Stimulated activated CD4-positive, alpha-beta T cell treated with anti-CD3 and anti-CD28 coated beads, Interleukin-12 subunit alpha, Interleukin-12 subunit beta, amount 100 ng/mL, for 48 hours (primary cell): ENCODE results near the gene ZNF567.

ENCODE experiments used
- DNase-seq, 3 donors: peaks; one replicate each; pipeline ENCODE4 v3.0.0-alpha.2; 2020; ENCODE audit warnings: low read depth in 2 of 3, low spot score in 1 of 3

ZNF567 gene

DNA sequence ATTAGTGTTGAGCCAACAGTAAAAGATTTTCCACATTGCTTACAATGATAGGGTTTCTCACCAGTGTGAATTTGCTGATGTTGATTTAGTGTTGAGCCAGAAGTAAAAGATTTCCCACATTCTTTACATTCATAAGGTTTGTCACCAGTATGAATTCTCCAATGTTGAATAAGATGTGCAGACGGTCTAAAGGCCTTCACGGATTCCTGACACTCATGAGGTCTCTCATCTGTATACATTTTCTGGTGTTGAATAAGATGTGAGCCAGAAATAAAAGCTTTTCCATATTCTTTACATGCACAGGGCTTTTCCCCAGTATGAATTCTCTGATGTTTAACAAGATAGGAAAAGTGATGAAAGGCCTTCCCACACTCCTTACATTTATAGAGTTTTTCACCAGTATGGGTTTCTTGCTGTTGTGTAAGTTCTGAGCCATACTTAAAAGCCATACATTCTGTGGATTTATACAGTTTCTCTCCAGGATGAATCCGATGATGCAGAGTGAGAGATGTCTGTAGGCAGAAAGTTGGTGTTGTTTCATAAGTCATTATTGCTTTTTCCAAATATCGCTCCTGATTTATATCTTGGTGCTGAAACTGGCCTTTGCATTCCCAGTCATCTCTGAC lies 62.8 kb downstream of the ZNF567 start:
- no peak for DNase-seq
